Naive thymus-derived CD4-positive, alpha-beta T cell (primary cell): ENCODE results near the gene TCF7L2. TPM values are rescaled to one million over a fixed set of nuclear protein-coding genes. Genes with fewer than 3 reads are reported as not detected.

Experiments
- ATAC-seq: fragments of 150-1000 bp; cut with Tn5 transposase; 2 replicates; pipeline ENCODE4 v1.10.0; 2021; ENCODE audit warnings: mild to moderate bottlenecking, moderate library complexity
- CTCF ChIA-PET: fragments of 350-600 bp; sonication (Branson Sonifier 250); formaldehyde crosslinking; loops from one replicate; lab custom pipeline; 2021; ENCODE audit warnings: antibody characterized with exemption; lab: Charles Lee
- POLR2A ChIA-PET: fragments of 350-600 bp; sonication (Branson Sonifier 250); formaldehyde crosslinking; loops from one replicate; lab custom pipeline; 2021; ENCODE audit warnings: antibody characterized with exemption, inconsistent platforms; lab: Charles Lee
- DNase-seq, 9 donors: peaks; one replicate each; pipeline versions ENCODE4 v3.0.0 to v3.0.0-alpha.2; 2020 to 2022; ENCODE audit warnings: mixed read lengths in 1 of 9
- H3K27ac ChIP-seq: one replicate; pipeline ENCODE4 v1.7.0; 2013; ENCODE audit warnings: mild to moderate bottlenecking, low read depth, low read length, moderate library complexity
- H3K27me3 ChIP-seq, 2 donors: one replicate each; pipeline ENCODE4 v1.7.0; 2013; ENCODE audit warnings: low read length in 2 of 2, mild to moderate bottlenecking in 2 of 2, moderate library complexity in 2 of 2; ENCODE audit not compliant: control insufficient read depth in 2 of 2, insufficient read depth in 2 of 2
- H3K36me3 ChIP-seq, 3 experiments: 1 replicate in 2 of 3; 2 replicates in 1 of 3; pipeline ENCODE4 v1.7.0; 2013; ENCODE audit warnings: low read length in 3 of 3, mild to moderate bottlenecking in 3 of 3, moderate library complexity in 1 of 3; ENCODE audit not compliant: insufficient read depth in 3 of 3, control insufficient read depth in 2 of 3
- H3K4me1 ChIP-seq, 2 donors: one replicate each; pipeline ENCODE4 v1.7.0; 2013; ENCODE audit warnings: low read length in 2 of 2, mild to moderate bottlenecking in 2 of 2, moderate library complexity in 1 of 2; ENCODE audit not compliant: control insufficient read depth in 2 of 2, insufficient read depth in 2 of 2
- H3K4me3 ChIP-seq: 2 replicates; pipeline ENCODE4 v1.7.0; 2013; ENCODE audit warnings: mild to moderate bottlenecking, low read length
- H3K9me3 ChIP-seq, 3 experiments: 1 replicate in 2 of 3; 2 replicates in 1 of 3; pipeline ENCODE4 v1.7.0; 2013; ENCODE audit warnings: low read length in 3 of 3; ENCODE audit not compliant: control insufficient read depth in 2 of 3
- H3K27ac Mint-ChIP-seq, 9 donors: one replicate each; pipeline ENCODE4 v1.8.0; 2020 to 2022; ENCODE audit warnings: mixed read lengths in 9 of 9, mild to moderate bottlenecking in 8 of 9, moderate library complexity in 5 of 9, inconsistent platforms in 2 of 9
- H3K27me3 Mint-ChIP-seq, 5 donors: one replicate each; pipeline ENCODE4 v1.8.0; 2021 to 2022; ENCODE audit warnings: mixed read lengths in 5 of 5, mild to moderate bottlenecking in 1 of 5
- H3K36me3 Mint-ChIP-seq, 5 donors: one replicate each; pipeline ENCODE4 v1.8.0; 2020 to 2022; ENCODE audit warnings: mixed read lengths in 5 of 5, mild to moderate bottlenecking in 3 of 5, inconsistent platforms in 1 of 5
- H3K4me1 Mint-ChIP-seq, 7 donors: one replicate each; pipeline ENCODE4 v1.8.0; 2020 to 2022; ENCODE audit warnings: mixed read lengths in 7 of 7, mild to moderate bottlenecking in 3 of 7, inconsistent platforms in 1 of 7
- H3K4me3 Mint-ChIP-seq, 10 donors: one replicate each; pipeline ENCODE4 v1.8.0; 2020 to 2022; ENCODE audit warnings: mild to moderate bottlenecking in 10 of 10, mixed read lengths in 10 of 10, moderate library complexity in 6 of 10, inconsistent platforms in 2 of 10
- H3K9me3 Mint-ChIP-seq, 11 donors: one replicate each; pipeline ENCODE4 v1.8.0; 2020 to 2022; ENCODE audit warnings: mixed read lengths in 11 of 11, mild to moderate bottlenecking in 4 of 11, inconsistent platforms in 1 of 11, moderate library complexity in 1 of 11
- intact Hi-C, 2 donors: fragments of 100-400 bp; cut with micrococcal nuclease; formaldehyde crosslinking; loops; one replicate each; pipeline ENCODE4 v1.15.1; 2023
- polyA plus RNA-seq, 2 donors: library from polyadenylated mRNA; unstranded; fragments of 300-500 nt; fragmentation: Illumina TruSeq; gene quantifications; one replicate each; pipeline ENCODE4 v1.2.3, GENCODE V29; 2021
- total RNA-seq, 6 experiments: library from RNA in 5 of 6; stranded (reverse) in 5 of 6; gene quantifications; 1 replicate in 5 of 6; 2 replicates in 1 of 6; pipeline ENCODE4 v1.2.3 and lab custom pipeline; 2021 to 2026

TCF7L2 gene
- total and polyA plus RNA-seq, 7 experiments from 2014 or later = 0.39 to 31.4 (median 3.1) TPM

DNA sequence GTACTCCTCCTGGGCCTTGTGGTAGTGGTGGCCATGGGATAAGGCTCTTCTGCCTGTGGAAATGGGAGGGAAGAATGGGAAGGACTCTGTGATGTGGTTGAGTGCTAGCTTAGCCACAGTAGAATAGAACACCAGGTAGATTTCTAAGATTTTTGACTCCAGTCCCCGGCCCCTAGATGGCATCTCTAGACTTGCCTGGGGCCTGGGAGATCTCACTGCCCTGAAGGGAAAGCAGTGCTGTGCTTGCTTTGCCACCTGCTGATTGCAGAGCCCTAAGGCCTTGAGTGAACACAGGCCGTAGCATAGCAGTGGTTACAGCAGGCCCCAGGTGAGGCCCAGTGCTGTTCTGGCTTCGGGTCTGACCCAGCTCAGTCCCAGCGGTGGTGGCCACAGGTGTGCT is 252.0 kb downstream of the TCF7L2 start:
- no peaks in the 10 kb centered on the region for H3K4me1 ChIP-seq
- no peak overlapping the region for H3K27ac ChIP-seq
- Mint-ChIP-seq H3K9me3 (peaks cover 3 to 66% (median 34%) of the 10 kb centered on the region in 11 donors), H3K27ac (no peak overlapping the region), H3K4me3 (no peak overlapping the region), H3K27me3 (peaks cover 2 to 15% (median 14%) of the 10 kb centered on the region in 5 donors), H3K36me3 (peaks cover 0 to 7% (median 4%) of the 10 kb centered on the region in 5 donors), H3K4me1 (no peaks in the 10 kb centered on the region)
- CTCF ChIA-PET = no interaction called here
- intact Hi-C loops = no loop called here
- H3K27me3 ChIP-seq = no peaks in the 10 kb centered on the region
- H3K4me3 ChIP-seq = no peak overlapping the region
- H3K9me3 ChIP-seq = no peaks in the 10 kb centered on the region
- ATAC-seq = no peak
- POLR2A ChIA-PET = no interaction called here
- no peak for DNase-seq
- no peaks in the 10 kb centered on the region for H3K36me3 ChIP-seq

- Histone ChIP-seq H3K4me3 (no peak overlapping the region), H3K4me1 (no peaks in the 10 kb centered on the region), H3K36me3 (no peaks in the 10 kb centered on the region), H3K9me3 (peaks cover 0 to 16% (median 0%) of the 10 kb centered on the region in 3 experiments), H3K27ac (no peak overlapping the region), H3K27me3 (no peaks in the 10 kb centered on the region)
- DNase-seq (no peak), ATAC-seq (no peak)
- intact Hi-C loops = no loop called here
- ChIA-PET POLR2A (no interaction called here), CTCF (no interaction called here)
- H3K27ac Mint-ChIP-seq = no peak overlapping the region
- H3K4me3 Mint-ChIP-seq = no peak overlapping the region
- H3K9me3 Mint-ChIP-seq = peaks cover 1 to 73% (median 38%) of the 10 kb centered on the region in 11 donors
- no peaks in the 10 kb centered on the region for H3K4me1 Mint-ChIP-seq
- peaks cover 0 to 3% (median 0%) of the 10 kb centered on the region in 5 donors for H3K36me3 Mint-ChIP-seq
- H3K27me3 Mint-ChIP-seq = peaks cover 0 to 14% (median 4%) of the 10 kb centered on the region in 5 donors
Observed at GRCh38 chr10:113207924-113208323, 257.9 kb downstream of the TCF7L2 start.

DNA sequence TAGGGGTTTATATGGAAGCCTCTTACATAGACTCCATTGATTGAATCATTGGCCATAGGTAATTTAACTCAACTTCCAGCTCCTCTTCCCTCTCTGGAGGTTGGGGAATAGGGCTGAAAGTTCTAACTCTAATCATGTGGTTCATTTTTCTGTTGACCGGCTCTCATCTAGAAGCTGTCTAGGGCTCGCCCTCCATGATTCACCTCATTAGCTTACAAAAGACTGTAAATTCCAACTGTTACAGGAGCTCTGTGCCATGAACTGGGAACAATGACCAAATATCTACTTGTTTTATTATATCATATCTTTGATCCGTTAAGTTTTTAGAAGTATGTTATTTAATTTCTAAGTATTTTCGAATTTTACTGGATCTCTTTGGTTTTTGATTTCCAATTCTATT is 263.0 kb downstream of the TCF7L2 start:
- Histone ChIP-seq H3K9me3 (peaks cover 0 to 10% (median 0%) of the 10 kb centered on the region in 3 experiments), H3K27me3 (no peaks in the 10 kb centered on the region), H3K36me3 (no peaks in the 10 kb centered on the region), H3K27ac (no peak overlapping the region), H3K4me1 (no peaks in the 10 kb centered on the region), H3K4me3 (no peak overlapping the region)
- H3K4me3 Mint-ChIP-seq = no peak overlapping the region
- H3K4me1 Mint-ChIP-seq = no peaks in the 10 kb centered on the region
- intact Hi-C loops = loop anchor here in 1 of 2 donors (10.0 kb wide), 1 partner anchor 172 kb away; no protein-coding TSS in a partner anchor
- no peak overlapping the region for H3K27ac Mint-ChIP-seq
- ChIA-PET CTCF (interaction anchor here (0.7 kb wide), 1 partner anchor 19 kb away, joined by 3 read pairs; no protein-coding TSS in a partner anchor), POLR2A (no interaction called here)
- no peak for DNase-seq
- ATAC-seq = no peak
- peaks cover 0 to 22% (median 9%) of the 10 kb centered on the region in 11 donors for H3K9me3 Mint-ChIP-seq
- no peaks in the 10 kb centered on the region for H3K36me3 Mint-ChIP-seq
- peaks cover 0 to 10% (median 0%) of the 10 kb centered on the region in 5 donors for H3K27me3 Mint-ChIP-seq

DNA sequence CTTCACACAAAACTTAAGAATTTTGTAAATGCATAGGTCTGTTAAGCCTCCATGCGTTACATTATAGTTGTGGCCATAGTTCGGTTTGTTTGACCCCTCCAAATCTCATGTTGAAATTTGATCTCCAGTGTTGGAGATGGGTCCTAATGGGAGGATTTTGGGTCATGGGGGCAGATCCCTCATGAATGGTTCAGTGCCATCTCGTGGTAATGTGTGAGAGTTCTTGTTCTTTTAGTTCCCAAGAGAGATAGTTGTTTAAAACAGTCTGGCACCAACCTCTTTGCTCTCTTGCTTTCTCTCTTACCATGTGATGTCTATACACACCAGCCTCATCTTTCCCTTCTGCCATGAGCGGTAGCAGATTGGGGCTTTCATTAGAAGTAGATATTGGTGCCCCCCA is 264.3 kb downstream of the TCF7L2 start:
- DNase-seq (no peak), ATAC-seq (no peak)
- Mint-ChIP-seq H3K9me3 (peaks cover 0 to 9% (median 3%) of the 10 kb centered on the region in 11 donors), H3K4me1 (no peaks in the 10 kb centered on the region), H3K27me3 (peaks cover 0 to 10% (median 7%) of the 10 kb centered on the region in 5 donors), H3K36me3 (no peaks in the 10 kb centered on the region), H3K27ac (no peak overlapping the region), H3K4me3 (no peak overlapping the region)
- ChIA-PET POLR2A (no interaction called here), CTCF (no interaction called here)
- intact Hi-C loops = loop anchor here in 1 of 2 donors (10.0 kb wide), 1 partner anchor 170 kb away; no protein-coding TSS in a partner anchor
- Histone ChIP-seq H3K27ac (no peak overlapping the region), H3K27me3 (no peaks in the 10 kb centered on the region), H3K4me1 (no peaks in the 10 kb centered on the region), H3K4me3 (no peak overlapping the region), H3K36me3 (no peaks in the 10 kb centered on the region), H3K9me3 (no peaks in the 10 kb centered on the region)

GRCh38 chr10:113216102-113216501 is 266.1 kb downstream of the TCF7L2 start:
- CTCF ChIA-PET = no interaction called here
- H3K4me1 ChIP-seq = no peaks in the 10 kb centered on the region
- no peaks in the 10 kb centered on the region for H3K4me1 Mint-ChIP-seq
- POLR2A ChIA-PET = no interaction called here
- no peak overlapping the region for H3K27ac Mint-ChIP-seq
- H3K9me3 Mint-ChIP-seq = peaks cover 0 to 6% (median 0%) of the 10 kb centered on the region in 11 donors
- no peaks in the 10 kb centered on the region for H3K9me3 ChIP-seq
- H3K36me3 Mint-ChIP-seq = no peaks in the 10 kb centered on the region
- no peak for DNase-seq
- intact Hi-C loops = loop anchor here in 1 of 2 donors (10.0 kb wide), 1 partner anchor 169 kb away; no protein-coding TSS in a partner anchor
- H3K4me3 ChIP-seq = no peak overlapping the region
- H3K27ac ChIP-seq = no peak overlapping the region
- H3K27me3 Mint-ChIP-seq = peaks cover 1 to 12% (median 10%) of the 10 kb centered on the region in 5 donors
- ATAC-seq = no peak
- no peaks in the 10 kb centered on the region for H3K27me3 ChIP-seq
- H3K4me3 Mint-ChIP-seq = no peak overlapping the region
- no peaks in the 10 kb centered on the region for H3K36me3 ChIP-seq
